Fibroblast of skin of right quadriceps (primary cell): ENCODE results near the gene SPPL3.
A peak's percentile ranks its signal among the peaks of the same experiment; 100 is the strongest.
"Not testable (repeated sequence)": the region's sequence is repeated elsewhere in the genome, so short reads cannot be mapped to it uniquely, and the experiment has no call there.

Experiments
- DNase-seq: peaks from one replicate; pipeline ENCODE4 v3.0.0-alpha.2; 2013

The SPPL3 gene

GRCh38 chr12:120841525-120841924, 62.6 kb downstream of the SPPL3 start:
- DNase-seq: no peak

GRCh38 chr12:120839503-120839902, 64.7 kb downstream of the SPPL3 start:
- DNase-seq: no peak

- not testable (repeated sequence) for DNase-seq
Measured at GRCh38 chr12:120838629-120839383, 65.4 kb downstream of the SPPL3 start.

GRCh38 chr12:120836114-120836684, 68.0 kb downstream of the SPPL3 start:
- no peak for DNase-seq

GRCh38 chr12:120835657-120836056, 68.5 kb downstream of the SPPL3 start:
- no peak for DNase-seq

GRCh38 chr12:120835304-120835612, 68.9 kb downstream of the SPPL3 start:
- DNase-seq: no peak

GRCh38 chr12:120834489-120835303, 69.5 kb downstream of the SPPL3 start:
- DNase-seq: no peak

GRCh38 chr12:120833849-120834248, 70.3 kb downstream of the SPPL3 start:
- peak; percentile 22 for DNase-seq

GRCh38 chr12:120832737-120833136, 71.4 kb downstream of the SPPL3 start:
- DNase-seq: no peak

GRCh38 chr12:120831648-120832267, 72.4 kb downstream of the SPPL3 start:
- no peak for DNase-seq

GRCh38 chr12:120830966-120831365, 73.2 kb downstream of the SPPL3 start:
- no peak for DNase-seq

- DNase-seq: no peak
Measured at GRCh38 chr12:120830052-120830940, 73.9 kb downstream of the SPPL3 start.

GRCh38 chr12:120826335-120826734, 77.8 kb downstream of the SPPL3 start:
- DNase-seq: no peak

- DNase-seq: no peak
Measured at GRCh38 chr12:120825337-120825736, 78.8 kb downstream of the SPPL3 start.

GRCh38 chr12:120822832-120823503, 81.2 kb downstream of the SPPL3 start:
- no peak for DNase-seq

GRCh38 chr12:120821878-120822277, 82.3 kb downstream of the SPPL3 start:
- DNase-seq: no peak

- no peak for DNase-seq
Measured at GRCh38 chr12:120820884-120821510, 83.2 kb downstream of the SPPL3 start.

GRCh38 chr12:120818416-120818815, 85.7 kb downstream of the SPPL3 start:
- no peak for DNase-seq

GRCh38 chr12:120817559-120818330, 86.4 kb downstream of the SPPL3 start:
- no peak for DNase-seq

- DNase-seq: no peak
Measured at GRCh38 chr12:120816363-120816762, 87.8 kb downstream of the SPPL3 start.
